ENCODE measurements around the gene SNX20.
A peak's percentile ranks its signal among the peaks of the same experiment; 100 is the strongest.

SNX20 gene

DNA sequence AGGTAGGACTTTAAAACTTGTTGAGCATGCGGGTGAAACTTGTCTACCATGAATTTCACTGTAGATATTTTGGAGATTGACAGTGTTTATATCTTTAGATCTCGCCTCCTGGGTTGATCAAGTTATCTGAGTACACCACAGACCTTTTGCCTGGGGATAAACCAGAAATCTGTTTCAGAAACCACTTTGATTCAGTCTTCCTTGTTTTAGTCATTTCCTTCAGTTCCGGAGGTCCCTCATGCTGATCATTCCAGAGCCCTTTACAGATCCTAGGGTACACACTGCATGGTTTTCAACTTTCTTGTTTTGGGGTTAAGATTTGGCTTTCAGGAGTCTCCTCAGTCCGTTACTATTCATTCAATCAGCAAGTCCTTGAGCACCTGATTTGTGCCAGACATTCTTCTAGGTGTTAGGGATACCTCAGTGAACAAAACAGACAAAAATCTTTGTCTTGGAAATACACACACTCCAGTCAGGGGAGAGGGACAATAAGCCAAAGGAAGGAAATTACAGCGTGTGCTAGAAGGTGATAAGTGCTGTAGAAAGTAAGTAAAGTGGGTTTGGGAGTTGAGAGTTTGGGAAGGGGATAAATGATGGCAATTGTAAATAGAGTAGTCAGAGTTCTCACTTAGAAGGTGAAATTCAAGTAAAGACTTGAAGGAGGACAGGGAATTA is 24.5 kb upstream of the SNX20 start:
- DNase-seq, result no peak

DNA sequence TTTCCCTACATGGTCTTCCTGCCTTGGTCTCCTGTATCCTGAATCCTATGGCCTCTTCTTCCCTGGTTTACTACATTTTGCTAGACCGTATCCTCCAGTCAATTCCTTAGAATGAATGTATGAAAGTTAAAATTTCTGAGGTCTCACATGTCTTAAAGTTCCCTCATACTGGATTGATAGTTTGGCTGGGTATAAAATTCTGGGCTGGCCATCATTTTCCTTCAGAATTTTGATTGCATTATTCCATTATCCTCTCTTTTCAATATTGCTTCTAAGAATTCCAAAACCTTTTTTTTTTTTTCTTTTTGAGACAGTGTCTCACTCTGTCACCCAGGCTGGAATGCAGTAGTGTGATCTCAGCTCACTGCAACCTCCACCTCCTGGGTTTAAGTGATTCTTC is 23.1 kb upstream of the SNX20 start:
- no peak for DNase-seq

GRCh38 chr16:50702725-50703124 is 21.6 kb upstream of the SNX20 start:
- DNase-seq, result peak in 11 of 58 donors; percentile 15 to 45 (median 29)

- DNase-seq, result no peak
Observed at GRCh38 chr16:50699326-50700159, 18.4 kb upstream of the SNX20 start.

DNA sequence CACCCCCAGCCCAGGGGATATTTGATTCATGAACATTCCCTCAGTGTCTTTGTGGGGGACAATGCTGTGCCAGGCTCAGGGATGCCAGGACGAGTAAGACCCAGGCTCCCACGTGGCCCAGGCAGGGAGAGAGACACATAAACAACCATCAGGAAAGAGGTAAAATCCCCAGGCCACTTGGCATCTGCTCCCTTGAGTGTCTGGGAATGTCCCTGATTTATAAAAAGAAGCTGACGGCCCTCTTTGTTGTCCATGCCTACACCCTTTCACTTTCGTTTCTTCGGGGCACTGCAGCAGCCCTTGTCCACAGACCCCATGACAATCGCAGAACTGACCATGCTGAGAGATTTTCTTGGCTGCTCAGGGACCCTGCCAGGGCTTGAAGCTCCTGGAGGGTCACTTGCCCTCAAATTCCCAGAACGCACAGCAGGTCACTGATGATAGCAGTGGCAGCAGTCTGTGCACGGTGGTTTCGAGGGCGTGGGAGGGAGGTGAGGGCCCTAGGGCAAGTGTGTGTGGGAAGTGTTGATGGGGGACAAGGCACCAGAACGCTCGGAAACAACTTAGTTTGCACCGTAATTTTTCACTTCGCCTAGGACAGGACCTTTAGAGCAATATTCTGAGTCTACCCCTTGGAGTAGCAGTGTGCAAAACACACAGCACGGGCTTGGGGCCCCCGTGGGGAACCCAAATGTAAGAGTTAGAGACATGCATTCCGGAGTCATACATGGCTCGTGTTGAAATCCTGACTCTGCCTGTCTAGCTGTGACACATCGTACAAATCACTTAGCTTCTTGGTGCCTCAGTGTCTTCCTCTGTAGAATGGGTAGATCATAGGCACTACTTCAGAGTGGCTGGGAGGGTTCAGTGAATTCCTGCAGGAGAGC is 17.0 kb upstream of the SNX20 start:
- DNase-seq, result peak in 8 of 58 donors; percentile 11 to 42 (median 30)

DNA sequence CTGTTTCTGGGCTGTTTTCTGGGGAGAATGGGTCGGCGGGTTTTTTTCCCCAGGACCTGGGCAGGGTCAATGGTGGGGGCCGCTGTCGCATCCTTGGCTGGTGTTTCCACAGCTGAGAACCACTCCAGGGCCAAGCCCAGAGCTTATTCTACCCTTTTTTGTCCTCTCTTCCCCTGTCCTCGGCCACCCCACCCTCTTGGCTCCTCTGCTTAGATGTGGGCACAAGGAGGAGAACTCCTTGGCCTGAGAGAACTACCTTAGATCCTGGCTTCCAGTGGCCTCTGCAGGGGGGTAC is 16.3 kb upstream of the SNX20 start:
- DNase-seq, result no peak

DNA sequence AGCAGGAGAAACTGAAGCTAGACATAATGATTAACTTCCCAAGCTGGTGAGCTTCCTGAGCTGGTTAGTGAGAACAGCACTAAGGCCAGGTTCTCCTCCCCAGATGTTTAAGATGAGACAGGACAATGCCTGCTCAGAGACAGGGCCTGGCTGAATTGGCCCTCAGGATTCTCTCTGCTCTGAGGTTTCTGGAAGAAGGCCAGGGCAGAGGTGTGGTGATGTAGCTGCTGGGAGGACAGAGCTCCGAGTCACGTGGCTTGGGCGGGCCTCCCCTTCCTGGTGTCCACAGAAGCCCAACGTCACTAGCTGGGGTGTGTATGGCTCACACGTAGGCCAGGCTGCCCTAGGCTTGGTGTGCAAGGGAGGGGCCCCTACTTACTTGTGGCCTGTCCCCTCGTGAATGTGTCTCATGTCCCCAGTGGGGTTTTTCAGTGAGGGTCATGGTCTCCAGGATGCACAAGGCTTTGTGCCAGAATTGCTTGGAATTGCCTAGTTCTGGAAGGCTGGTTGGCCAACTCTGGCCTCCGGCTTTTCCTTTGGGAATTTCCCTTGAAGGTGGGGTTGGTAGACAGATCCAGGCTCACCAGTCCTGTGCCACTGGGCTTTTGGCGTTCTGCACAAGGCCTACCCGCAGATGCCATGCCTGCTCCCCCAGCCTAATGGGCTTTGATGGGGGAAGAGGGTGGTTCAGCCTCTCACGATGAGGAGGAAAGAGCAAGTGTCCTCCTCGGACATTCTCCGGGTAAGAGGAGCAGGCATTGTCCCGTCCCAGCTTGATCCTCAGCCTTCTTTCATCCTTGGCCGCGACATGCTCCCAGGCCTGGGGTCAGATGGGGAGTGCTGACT is 15.7 kb upstream of the SNX20 start:
- peak in 1 of 58 donors; percentile 27 for DNase-seq

- no peak for DNase-seq
Observed at GRCh38 chr16:50696126-50696525, 15.0 kb upstream of the SNX20 start.

DNA sequence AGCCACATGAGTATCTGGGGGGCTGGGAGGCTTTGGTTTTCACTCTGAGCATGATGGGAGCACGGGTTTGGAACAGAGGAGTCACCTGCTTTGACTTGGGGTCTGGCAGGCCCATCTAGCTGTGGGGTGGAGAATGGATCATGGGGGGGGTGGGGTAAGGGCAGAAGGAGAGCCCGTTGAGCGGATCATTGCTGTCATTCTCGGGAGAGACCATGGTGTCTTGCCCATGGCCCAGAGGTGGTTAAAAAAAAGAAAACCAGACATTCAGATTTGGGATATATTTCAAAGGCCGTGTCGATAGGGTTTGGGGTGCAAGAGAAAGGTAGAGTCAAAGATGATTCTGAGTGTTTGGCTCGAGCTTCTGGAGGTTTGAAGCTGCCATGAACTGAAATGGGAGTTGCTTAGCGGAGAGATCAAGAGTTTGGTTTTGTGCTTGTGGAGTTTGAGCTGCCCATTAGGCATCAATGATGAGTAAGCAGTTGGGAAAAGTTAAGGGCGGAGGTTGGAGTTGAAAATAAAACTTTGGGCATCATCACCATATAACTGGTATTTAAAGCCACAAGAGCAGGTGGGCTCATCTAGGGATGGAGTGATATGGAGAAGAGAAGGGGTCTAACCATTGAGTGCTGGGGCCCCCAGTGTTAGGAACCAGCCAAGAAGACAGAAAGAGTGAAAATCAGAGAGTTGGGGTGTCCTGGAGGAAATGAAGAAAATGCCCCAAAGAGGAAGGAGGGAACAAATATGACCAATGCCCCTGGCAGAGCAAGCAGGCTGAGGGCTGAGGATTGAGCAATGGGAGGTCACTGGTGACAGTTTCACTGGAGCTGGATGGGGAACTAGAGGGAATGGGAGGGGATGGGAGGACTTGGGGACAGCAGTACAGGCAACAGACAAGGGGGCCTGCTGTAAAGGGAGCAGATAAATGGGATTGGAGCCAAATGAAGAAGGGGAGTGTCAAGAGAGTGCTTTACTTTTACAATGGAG is 14.2 kb upstream of the SNX20 start:
- peak in 2 of 58 donors; percentile 10 to 22 for DNase-seq

- no peak for DNase-seq
Observed at GRCh38 chr16:50694206-50694605, 13.1 kb upstream of the SNX20 start.

DNA sequence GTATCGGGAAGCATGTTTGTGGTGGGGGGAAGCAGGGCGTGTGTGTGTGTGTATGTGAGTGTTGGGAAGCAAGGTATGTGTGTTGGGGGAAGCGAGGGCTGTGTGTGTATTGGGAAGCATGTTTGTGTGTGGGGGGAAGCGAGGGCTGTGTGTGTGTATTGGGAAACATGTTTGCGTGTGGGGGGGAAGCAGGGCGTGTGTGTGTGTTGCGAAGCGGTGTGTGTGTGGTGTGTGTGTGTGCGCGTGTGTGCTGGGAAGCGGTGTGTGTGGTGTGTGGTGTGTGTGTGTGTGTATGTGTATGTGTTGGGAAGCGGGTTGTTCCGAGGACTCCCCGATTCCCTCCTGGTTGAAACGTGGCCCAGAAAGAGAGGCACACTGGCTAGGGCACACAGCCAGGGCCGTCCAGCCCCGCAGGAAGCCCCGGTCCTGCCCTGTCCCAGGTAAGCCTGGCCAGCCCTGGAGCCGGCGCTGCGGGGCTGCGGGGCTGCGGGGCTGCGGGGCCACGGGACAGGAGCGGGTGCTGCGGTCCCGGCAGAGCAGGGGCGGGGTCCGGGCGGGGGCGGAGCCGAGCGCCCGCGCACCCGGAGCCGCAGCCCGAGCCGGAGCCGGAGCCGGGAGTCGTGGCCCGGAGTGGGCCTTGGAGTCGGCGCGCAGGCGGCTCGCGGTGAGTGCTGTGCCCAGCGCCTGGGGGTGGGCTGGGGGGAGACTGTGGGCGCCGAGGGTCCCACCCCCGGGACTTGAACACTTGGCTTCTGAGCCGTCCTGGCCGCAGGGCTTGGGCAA is 12.1 kb upstream of the SNX20 start, which contains the start of gene NOD2:
TSS of gene NOD2 (plus strand) at position 608 of the 783 bp plus-strand sequence. CDS start 5,890 bp downstream, outside the sequence.
- DNase-seq, result no peak

DNA sequence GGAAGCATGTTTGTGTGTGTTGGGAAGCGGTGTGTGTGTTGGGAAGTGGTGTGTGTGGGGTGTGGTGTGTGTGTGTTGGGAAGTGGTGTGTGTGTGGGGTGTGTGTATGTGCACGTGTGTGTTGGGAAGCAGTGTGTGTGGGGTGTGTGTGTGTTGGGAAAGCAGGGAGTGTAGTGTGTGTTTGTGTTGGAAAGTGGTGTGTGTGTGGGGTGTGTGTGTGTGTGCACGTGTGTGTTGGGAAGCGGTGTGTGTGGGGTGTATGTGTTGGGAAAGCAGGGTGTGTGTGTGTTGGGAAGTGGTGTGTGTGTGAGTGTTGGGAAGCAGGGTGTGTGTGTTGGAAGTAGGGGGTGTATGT is 11.5 kb upstream of the SNX20 start:
- DNase-seq, result no peak

GRCh38 chr16:50690177-50690576 is 9.1 kb upstream of the SNX20 start:
- DNase-seq, result no peak

- no peak for DNase-seq
Observed at GRCh38 chr16:50688867-50689266, 7.8 kb upstream of the SNX20 start.

GRCh38 chr16:50688083-50688482 is 7.0 kb upstream of the SNX20 start:
- DNase-seq, result no peak

GRCh38 chr16:50685462-50686063 is 4.5 kb upstream of the SNX20 start:
- no peak for DNase-seq

DNA sequence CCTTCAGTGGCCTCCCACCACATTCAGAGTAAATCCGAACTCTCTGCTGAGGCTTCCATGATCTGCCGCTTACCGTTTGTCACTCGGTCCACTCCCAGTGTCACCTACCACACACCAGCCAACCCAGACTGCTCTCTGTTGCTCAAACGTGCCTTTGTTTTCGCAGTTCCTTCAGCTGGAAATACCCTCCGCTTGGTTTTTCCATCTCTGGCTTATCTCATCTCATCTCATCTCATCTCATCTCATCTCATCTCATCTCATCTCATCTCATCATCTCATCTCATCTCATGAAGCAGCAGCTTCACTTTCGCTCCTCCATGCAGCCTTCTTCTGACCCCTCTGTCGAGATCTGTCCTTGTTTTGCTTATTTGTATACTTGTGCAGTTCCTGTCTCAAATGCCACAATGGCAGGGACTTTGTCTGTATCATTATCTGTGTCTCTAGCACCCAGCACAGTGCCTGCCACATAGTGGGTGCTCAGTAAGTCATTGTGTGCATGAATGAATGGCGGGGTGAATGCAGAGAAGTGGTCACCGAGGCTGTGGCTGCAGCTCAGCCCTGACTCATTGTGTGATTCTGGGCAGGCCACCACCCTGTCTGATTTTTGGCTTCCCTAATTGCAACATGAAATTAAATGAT is 3.8 kb upstream of the SNX20 start:
- DNase-seq, result no peak

Measured in anterior cingulate cortex (tissue), 58 donors.